ENCODE data around the gene PREX1.

Gene PREX1

DNA sequence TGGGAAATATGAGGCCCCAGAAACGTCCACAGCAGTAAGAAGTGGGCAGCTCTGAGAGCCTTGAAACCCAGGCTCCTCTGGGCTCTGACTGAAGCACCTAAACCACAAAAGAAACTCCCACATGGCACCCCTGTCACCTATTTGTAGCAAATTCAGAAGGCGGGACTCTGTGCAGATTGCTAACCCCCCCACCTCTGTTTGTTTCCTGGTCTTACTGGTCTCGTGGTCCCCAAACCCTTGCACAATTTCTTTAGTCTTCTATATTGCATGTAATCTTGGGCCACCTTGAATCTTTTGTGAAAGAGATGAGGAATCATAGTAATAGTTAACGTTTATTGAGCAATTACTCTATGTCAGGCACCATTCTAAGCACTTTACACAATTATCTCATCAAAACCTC, 154.3 kb downstream of the PREX1 start:
- Histone ChIP-seq H3K36me3 (ENCODE audit: control insufficient read depth, insufficient read depth, low read length) (peaks cover 5% of the 10 kb centered on the region; the same call in 1 of the 2 replicates), H3K4me1 (ENCODE audit: control insufficient read depth, insufficient read depth, low read length) (no peaks in the 10 kb centered on the region), H3K27me3 (ENCODE audit: control insufficient read depth, insufficient read depth, low read length) (no peaks in the 10 kb centered on the region)

DNA sequence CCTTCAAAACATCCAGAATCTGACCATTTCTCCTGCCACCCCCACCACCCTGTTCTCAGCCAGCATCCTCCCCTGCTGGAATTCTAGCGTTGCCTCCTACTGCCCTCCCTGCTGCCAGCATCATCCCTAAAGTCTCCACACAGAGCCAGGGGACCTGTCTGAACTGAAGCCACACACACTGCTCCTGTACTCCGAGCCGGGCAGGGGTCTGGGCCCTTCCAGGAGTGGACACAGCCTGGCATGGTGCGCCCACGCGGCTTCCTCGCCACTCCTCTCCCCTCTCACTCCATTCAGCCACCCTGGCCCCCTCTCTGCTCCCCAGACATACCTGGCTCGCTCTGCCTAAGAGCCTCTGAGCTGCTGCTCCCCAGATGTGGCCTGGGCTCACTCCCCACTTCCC, 155.5 kb downstream of the PREX1 start:
- Histone ChIP-seq H3K36me3 (ENCODE audit: control insufficient read depth, insufficient read depth, low read length) (peaks cover 5% of the 10 kb centered on the region; the same call in 1 of the 2 replicates), H3K9me3 (ENCODE audit: control insufficient read depth, insufficient read depth, low read depth, low read length) (no peaks in the 10 kb centered on the region), H3K27ac (ENCODE audit: low read depth, low read length) (no peak overlapping the region), H3K4me3 (ENCODE audit: low read depth, low read length) (no peak overlapping the region), H3K4me1 (ENCODE audit: control insufficient read depth, insufficient read depth, low read length) (no peaks in the 10 kb centered on the region), H3K27me3 (ENCODE audit: control insufficient read depth, insufficient read depth, low read length) (no peaks in the 10 kb centered on the region), H3K9ac (ENCODE audit: low read length) (no peak overlapping the region)

More for the DNA sequence above, 154.3 kb downstream of the PREX1 start:
- Histone ChIP-seq H3K27ac (ENCODE audit: low read depth, low read length) (no peak overlapping the region), H3K4me3 (ENCODE audit: low read depth, low read length) (no peak overlapping the region), H3K9ac (ENCODE audit: low read length) (no peak overlapping the region), H3K9me3 (ENCODE audit: control insufficient read depth, insufficient read depth, low read depth, low read length) (no peaks in the 10 kb centered on the region)

DNA sequence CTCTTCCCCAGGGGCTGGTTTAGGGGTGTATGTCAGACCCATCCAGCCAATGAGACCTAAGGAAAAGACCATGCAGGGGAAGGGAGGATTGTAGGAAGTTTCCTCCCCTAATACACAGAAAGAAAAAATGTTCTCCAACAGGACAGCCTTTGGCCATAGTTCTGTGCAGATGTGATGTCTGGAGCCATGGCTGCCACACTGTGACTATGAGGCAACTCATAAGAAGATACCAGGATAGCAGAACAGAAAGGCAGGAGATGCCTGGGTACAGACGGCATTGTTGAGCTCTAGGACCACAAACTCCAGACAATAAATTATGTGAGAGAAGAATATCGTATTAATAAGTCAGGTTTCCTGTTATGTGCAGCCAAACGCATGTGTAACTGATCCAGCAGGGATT, 156.7 kb downstream of the PREX1 start:
- peaks cover 4% of the 10 kb centered on the region; the same call in 1 of the 2 replicates for H3K36me3 ChIP-seq (ENCODE audit: control insufficient read depth, insufficient read depth, low read length)
- H3K27me3 ChIP-seq (ENCODE audit: control insufficient read depth, insufficient read depth, low read length): no peaks in the 10 kb centered on the region
- no peak overlapping the region for H3K9ac ChIP-seq (ENCODE audit: low read length)
- no peaks in the 10 kb centered on the region for H3K4me1 ChIP-seq (ENCODE audit: control insufficient read depth, insufficient read depth, low read length)
- no peak overlapping the region for H3K27ac ChIP-seq (ENCODE audit: low read depth, low read length)
- no peaks in the 10 kb centered on the region for H3K9me3 ChIP-seq (ENCODE audit: control insufficient read depth, insufficient read depth, low read depth, low read length)
- no peak overlapping the region for H3K4me3 ChIP-seq (ENCODE audit: low read depth, low read length)

DNA sequence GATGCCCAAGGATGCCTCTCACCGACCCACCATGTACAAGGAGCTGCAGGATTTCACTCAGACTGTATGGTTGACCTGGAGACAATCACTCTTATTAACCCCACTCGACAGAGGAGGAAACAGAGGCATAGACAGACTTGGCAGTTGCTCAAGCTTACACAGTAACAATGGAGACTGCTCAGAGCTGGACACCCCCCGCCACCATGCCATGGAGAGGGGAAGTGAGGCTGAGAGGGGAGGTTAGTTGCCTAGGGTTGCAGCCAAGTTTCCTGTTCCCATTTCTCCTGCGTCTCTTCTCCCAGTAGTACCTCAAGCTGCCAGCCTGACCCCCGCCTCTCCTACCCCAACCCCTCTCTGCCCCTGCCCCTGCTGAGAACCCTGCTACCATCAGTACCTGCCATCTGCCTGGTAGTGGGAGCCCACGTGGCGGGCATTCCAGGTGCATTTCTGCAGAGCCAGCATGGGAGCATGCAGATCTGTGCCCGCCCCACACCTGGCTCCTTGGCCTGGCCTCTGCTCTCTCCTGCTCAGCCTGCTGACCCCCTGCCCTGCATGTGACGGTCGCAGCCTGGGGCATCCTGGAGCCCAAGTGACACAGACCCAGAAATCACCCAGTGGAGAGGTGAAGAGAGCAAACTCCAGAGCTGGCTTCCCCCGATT, 157.7 kb downstream of the PREX1 start:
- H3K27ac ChIP-seq (ENCODE audit: low read depth, low read length): no peak overlapping the region
- no peaks in the 10 kb centered on the region for H3K4me1 ChIP-seq (ENCODE audit: control insufficient read depth, insufficient read depth, low read length)
- no peaks in the 10 kb centered on the region; the same call in 1 of the 2 replicates for H3K36me3 ChIP-seq (ENCODE audit: control insufficient read depth, insufficient read depth, low read length)
- no peak overlapping the region for H3K9ac ChIP-seq (ENCODE audit: low read length)
- no peaks in the 10 kb centered on the region for H3K27me3 ChIP-seq (ENCODE audit: control insufficient read depth, insufficient read depth, low read length)
- H3K9me3 ChIP-seq (ENCODE audit: control insufficient read depth, insufficient read depth, low read depth, low read length): no peaks in the 10 kb centered on the region
- H3K4me3 ChIP-seq (ENCODE audit: low read depth, low read length): no peak overlapping the region

DNA sequence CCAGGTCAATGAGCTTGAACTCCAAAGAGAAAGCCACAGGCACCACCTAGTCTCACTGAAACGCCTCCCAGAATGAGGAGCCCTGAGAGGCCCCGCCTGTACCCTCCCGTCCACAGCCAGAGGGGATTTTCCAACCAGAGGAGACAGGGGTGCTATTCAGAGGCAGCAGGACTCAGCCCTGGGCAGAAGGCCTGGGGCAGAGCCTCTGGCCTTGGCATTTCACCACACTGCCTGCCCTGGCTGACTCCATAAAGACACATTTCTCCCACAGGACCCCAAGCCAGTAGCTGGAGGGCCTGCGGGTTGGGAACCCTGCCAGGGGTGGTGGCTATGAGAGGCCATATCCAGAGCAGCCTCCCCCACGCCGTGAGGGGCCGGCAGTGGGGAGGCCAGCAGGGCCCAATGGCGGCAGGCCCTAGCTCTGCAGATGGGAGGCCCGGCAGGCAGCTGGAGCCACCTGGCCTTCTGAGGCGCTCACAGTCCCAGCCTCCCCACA, 159.3 kb downstream of the PREX1 start:
- Histone ChIP-seq H3K36me3 (ENCODE audit: control insufficient read depth, insufficient read depth, low read length) (no peaks in the 10 kb centered on the region; the same call in 1 of the 2 replicates), H3K4me3 (ENCODE audit: low read depth, low read length) (no peak overlapping the region), H3K27ac (ENCODE audit: low read depth, low read length) (no peak overlapping the region), H3K9ac (ENCODE audit: low read length) (no peak overlapping the region), H3K27me3 (ENCODE audit: control insufficient read depth, insufficient read depth, low read length) (no peaks in the 10 kb centered on the region), H3K4me1 (ENCODE audit: control insufficient read depth, insufficient read depth, low read length) (no peaks in the 10 kb centered on the region), H3K9me3 (ENCODE audit: control insufficient read depth, insufficient read depth, low read depth, low read length) (no peaks in the 10 kb centered on the region)

DNA sequence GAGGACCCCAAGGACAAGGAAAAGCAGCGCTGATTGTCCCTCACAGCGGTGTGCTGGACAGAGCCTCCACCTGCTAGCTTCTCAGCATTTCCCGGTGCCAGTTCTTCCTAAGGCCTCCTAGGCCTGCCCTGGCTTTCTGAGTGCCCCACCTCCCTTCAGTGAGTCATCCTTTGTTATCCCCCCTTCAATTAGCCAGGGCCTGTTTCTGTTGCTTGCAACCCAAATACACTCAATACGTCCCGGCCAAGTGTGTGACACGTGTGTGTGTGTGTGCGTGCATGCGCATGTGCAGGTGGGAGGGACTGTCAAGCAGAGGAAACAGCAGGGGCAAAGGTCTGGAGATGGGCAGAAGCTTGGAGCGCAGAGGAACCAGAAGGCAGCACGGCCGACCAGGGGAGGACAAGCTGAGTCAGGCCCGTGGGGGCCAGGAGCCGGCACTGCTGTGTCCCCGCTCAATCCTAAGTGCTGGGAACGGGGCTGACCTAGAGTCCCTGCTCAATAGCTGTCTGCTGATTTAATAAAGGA, 159.8 kb downstream of the PREX1 start:
- Histone ChIP-seq H3K9me3 (ENCODE audit: control insufficient read depth, insufficient read depth, low read depth, low read length) (no peaks in the 10 kb centered on the region), H3K27ac (ENCODE audit: low read depth, low read length) (no peak overlapping the region), H3K36me3 (ENCODE audit: control insufficient read depth, insufficient read depth, low read length) (no peaks in the 10 kb centered on the region; the same call in 1 of the 2 replicates), H3K4me1 (ENCODE audit: control insufficient read depth, insufficient read depth, low read length) (no peaks in the 10 kb centered on the region), H3K9ac (ENCODE audit: low read length) (no peak overlapping the region), H3K4me3 (ENCODE audit: low read depth, low read length) (no peak overlapping the region), H3K27me3 (ENCODE audit: control insufficient read depth, insufficient read depth, low read length) (no peaks in the 10 kb centered on the region)

DNA sequence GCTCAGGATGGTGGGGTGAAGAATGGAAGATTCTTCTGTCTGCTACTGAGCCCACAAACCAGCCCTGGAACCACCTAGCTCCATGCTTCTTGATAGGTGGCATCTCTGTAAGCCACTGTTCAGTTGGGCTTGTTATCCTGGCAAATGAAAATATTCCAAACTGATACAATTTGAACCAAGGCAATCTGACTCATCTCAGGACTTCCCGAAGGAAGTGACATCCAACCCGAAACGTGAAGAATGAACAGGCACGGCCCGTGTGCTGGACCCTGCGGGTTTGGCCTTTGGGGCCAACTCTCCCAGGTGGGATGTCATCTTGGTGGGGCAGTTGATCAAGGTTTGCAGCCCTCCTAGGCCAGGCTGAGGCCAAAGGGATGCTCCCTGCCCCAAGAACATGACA, 160.3 kb downstream of the PREX1 start:
- no peak overlapping the region for H3K4me3 ChIP-seq (ENCODE audit: low read depth, low read length)
- H3K4me1 ChIP-seq (ENCODE audit: control insufficient read depth, insufficient read depth, low read length): no peaks in the 10 kb centered on the region
- H3K9me3 ChIP-seq (ENCODE audit: control insufficient read depth, insufficient read depth, low read depth, low read length): no peaks in the 10 kb centered on the region
- no peak overlapping the region for H3K27ac ChIP-seq (ENCODE audit: low read depth, low read length)
- no peak overlapping the region for H3K9ac ChIP-seq (ENCODE audit: low read length)
- H3K36me3 ChIP-seq (ENCODE audit: control insufficient read depth, insufficient read depth, low read length): no peaks in the 10 kb centered on the region; the same call in 1 of the 2 replicates
- no peaks in the 10 kb centered on the region for H3K27me3 ChIP-seq (ENCODE audit: control insufficient read depth, insufficient read depth, low read length)

DNA sequence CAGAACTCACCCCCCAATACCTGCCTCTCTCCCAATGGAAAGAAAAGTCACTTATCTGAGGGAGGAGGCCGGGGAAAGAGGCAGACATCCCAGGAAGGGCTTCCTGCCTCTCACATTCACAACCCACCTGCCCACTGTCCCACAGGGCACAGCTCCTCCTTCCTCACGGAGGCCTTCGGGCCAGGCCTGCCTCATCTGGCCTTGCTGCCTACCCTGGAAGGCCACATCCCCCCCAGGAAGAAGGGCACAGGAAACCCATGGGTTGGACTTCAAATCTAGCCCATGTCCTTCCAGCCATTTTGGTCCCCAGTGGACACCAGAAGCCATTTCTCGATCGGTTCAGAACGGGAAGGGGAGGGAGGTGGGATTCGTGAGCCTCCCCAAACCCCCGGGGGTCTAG, 162.0 kb downstream of the PREX1 start:
- Histone ChIP-seq H3K27ac (ENCODE audit: low read depth, low read length) (no peak overlapping the region), H3K27me3 (ENCODE audit: control insufficient read depth, insufficient read depth, low read length) (no peaks in the 10 kb centered on the region), H3K4me1 (ENCODE audit: control insufficient read depth, insufficient read depth, low read length) (no peaks in the 10 kb centered on the region), H3K9ac (ENCODE audit: low read length) (no peak overlapping the region), H3K4me3 (ENCODE audit: low read depth, low read length) (no peak overlapping the region), H3K9me3 (ENCODE audit: control insufficient read depth, insufficient read depth, low read depth, low read length) (no peaks in the 10 kb centered on the region), H3K36me3 (ENCODE audit: control insufficient read depth, insufficient read depth, low read length) (no peaks in the 10 kb centered on the region; the same call in 1 of the 2 replicates)

DNA sequence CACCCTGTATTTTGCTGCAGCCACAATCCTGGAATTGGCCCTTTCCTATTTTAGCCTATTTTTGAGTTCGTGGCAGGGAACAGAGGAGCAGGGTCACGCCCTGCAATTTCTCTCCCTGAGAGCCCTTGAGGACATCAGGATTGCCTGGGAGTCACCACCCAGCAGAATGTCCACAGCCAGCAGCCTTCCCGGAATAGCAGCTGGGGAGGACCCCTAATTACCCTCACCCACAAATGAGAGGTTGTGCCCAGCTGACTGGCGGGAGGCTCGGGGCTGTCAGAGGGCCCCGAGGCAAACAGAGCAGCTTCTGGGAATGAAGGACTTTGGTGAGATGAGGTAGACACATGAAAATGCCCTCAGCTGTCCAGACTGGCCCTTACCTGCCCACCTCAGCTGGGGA, 165.1 kb downstream of the PREX1 start:
- Histone ChIP-seq H3K27me3 (ENCODE audit: control insufficient read depth, insufficient read depth, low read length) (no peaks in the 10 kb centered on the region), H3K36me3 (ENCODE audit: control insufficient read depth, insufficient read depth, low read length) (no peaks in the 10 kb centered on the region; the same call in 1 of the 2 replicates), H3K4me1 (ENCODE audit: control insufficient read depth, insufficient read depth, low read length) (no peaks in the 10 kb centered on the region), H3K4me3 (ENCODE audit: low read depth, low read length) (no peak overlapping the region), H3K27ac (ENCODE audit: low read depth, low read length) (no peak overlapping the region), H3K9me3 (ENCODE audit: control insufficient read depth, insufficient read depth, low read depth, low read length) (peaks cover 6% of the 10 kb centered on the region), H3K9ac (ENCODE audit: low read length) (no peak overlapping the region)

DNA sequence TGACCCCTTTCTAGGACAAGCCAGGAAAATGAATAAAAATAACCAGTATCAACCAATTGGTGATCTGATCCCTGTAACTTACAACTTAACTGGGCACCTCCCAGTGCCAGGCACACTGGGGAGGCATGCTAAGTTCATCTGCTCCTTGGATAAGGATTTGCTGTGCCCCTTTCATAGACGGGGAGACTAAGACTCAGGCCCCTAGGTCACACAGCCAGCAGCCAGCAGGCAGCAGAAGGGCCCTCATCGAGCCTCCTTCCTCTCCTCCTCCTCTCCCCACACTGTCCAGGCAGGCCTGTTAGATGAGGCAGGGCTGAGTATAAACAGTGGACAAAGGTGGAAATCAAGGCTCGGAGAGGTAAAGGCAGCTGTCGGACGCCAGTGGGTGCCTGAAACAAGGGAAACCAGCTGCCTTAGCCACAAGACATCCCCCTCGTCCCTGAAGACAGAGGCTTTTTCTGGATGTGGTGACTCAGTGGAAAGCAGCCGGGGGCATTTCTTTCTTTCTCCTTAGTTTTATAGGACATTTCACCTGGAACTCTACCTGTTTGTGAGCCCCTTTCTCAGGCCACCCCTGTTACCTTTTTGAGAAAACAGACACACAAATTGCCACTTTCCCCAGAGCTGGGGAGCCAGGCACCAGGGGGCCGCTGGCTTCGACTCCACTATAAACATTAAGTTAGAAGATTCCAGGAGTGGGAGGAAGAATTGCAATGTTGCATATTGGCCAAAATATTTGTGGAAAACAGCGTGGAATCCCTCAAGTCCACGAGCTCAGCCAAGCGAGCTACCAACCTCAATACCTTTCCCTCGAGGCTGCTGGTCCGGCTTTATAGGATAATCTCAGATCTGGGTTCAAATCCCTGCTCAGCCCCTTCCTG, 166.0 kb downstream of the PREX1 start:
- Histone ChIP-seq H3K27me3 (ENCODE audit: control insufficient read depth, insufficient read depth, low read length) (no peaks in the 10 kb centered on the region), H3K9ac (ENCODE audit: low read length) (no peak overlapping the region), H3K4me1 (ENCODE audit: control insufficient read depth, insufficient read depth, low read length) (no peaks in the 10 kb centered on the region), H3K36me3 (ENCODE audit: control insufficient read depth, insufficient read depth, low read length) (no peaks in the 10 kb centered on the region; the same call in 1 of the 2 replicates), H3K4me3 (ENCODE audit: low read depth, low read length) (no peak overlapping the region), H3K27ac (ENCODE audit: low read depth, low read length) (no peak overlapping the region), H3K9me3 (ENCODE audit: control insufficient read depth, insufficient read depth, low read depth, low read length) (peaks cover 6% of the 10 kb centered on the region)

DNA sequence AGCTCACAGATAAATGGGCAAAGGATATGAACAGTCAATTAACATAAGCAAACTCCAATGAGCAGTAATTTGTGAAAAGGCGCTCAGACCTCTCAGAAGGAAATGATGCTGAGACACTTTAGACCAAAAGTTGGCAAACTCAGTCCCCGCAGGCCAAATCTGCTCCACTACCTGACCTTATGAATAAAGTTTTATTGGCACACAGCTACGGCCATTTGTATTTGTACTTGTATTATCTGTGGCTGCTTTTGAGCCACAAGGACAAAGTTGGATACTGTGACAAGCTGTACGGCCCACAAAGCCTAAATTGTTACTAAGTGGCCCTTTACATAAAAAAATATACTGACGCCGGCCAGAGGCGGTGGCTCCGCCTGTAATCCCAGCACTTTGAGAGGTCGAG, 167.0 kb downstream of the PREX1 start:
- peaks cover 6% of the 10 kb centered on the region for H3K9me3 ChIP-seq (ENCODE audit: control insufficient read depth, insufficient read depth, low read depth, low read length)
- no peak overlapping the region for H3K27ac ChIP-seq (ENCODE audit: low read depth, low read length)
- H3K4me1 ChIP-seq (ENCODE audit: control insufficient read depth, insufficient read depth, low read length): no peaks in the 10 kb centered on the region
- no peaks in the 10 kb centered on the region; the same call in 1 of the 2 replicates for H3K36me3 ChIP-seq (ENCODE audit: control insufficient read depth, insufficient read depth, low read length)
- no peak overlapping the region for H3K9ac ChIP-seq (ENCODE audit: low read length)
- no peaks in the 10 kb centered on the region for H3K27me3 ChIP-seq (ENCODE audit: control insufficient read depth, insufficient read depth, low read length)
- no peak overlapping the region for H3K4me3 ChIP-seq (ENCODE audit: low read depth, low read length)
